ENCODE data around the gene BSPRY. TPM values are rescaled to one million over a fixed set of nuclear protein-coding genes. Genes with fewer than 3 reads are reported as not detected.

The BSPRY gene
- total and polyA plus RNA-seq, 2 of the 13 experiments (the other 11 are each of a cell fraction or from before 2014, with no cell fraction given), result 0.09 to 0.26 TPM

- TF ChIP-seq, protein P1, sequence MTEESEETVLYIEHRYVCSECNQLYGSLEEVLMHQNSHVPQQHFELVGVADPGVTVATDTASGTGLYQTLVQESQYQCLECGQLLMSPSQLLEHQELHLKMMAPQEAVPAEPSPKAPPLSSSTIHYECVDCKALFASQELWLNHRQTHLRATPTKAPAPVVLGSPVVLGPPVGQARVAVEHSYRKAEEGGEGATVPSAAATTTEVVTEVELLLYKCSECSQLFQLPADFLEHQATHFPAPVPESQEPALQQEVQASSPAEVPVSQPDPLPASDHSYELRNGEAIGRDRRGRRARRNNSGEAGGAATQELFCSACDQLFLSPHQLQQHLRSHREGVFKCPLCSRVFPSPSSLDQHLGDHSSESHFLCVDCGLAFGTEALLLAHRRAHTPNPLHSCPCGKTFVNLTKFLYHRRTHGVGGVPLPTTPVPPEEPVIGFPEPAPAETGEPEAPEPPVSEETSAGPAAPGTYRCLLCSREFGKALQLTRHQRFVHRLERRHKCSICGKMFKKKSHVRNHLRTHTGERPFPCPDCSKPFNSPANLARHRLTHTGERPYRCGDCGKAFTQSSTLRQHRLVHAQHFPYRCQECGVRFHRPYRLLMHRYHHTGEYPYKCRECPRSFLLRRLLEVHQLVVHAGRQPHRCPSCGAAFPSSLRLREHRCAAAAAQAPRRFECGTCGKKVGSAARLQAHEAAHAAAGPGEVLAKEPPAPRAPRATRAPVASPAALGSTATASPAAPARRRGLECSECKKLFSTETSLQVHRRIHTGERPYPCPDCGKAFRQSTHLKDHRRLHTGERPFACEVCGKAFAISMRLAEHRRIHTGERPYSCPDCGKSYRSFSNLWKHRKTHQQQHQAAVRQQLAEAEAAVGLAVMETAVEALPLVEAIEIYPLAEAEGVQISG (CRISPR knock-in tag; IDR thresholded peaks at IDR 0.05), result no peak
- no peak for TF ChIP-seq ELF4 (CRISPR knock-in tag; IDR thresholded peaks at IDR 0.05; ENCODE audit: borderline replicate concordance)
- TF ChIP-seq NCOA2 (CRISPR knock-in tag; IDR thresholded peaks at IDR 0.05), result peak; percentile 14; the same call in 1 of the 2 replicates
- no peak for TF ChIP-seq RFX1 (IDR thresholded peaks at IDR 0.05)
- no peak for TF ChIP-seq TEAD2 (CRISPR knock-in tag; IDR thresholded peaks at IDR 0.05)
- TF ChIP-seq, protein P2, sequence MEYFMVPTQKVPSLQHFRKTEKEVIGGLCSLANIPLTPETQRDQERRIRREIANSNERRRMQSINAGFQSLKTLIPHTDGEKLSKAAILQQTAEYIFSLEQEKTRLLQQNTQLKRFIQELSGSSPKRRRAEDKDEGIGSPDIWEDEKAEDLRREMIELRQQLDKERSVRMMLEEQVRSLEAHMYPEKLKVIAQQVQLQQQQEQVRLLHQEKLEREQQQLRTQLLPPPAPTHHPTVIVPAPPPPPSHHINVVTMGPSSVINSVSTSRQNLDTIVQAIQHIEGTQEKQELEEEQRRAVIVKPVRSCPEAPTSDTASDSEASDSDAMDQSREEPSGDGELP (IDR thresholded peaks at IDR 0.05; ENCODE audit: borderline replicate concordance, low read depth), result peak; percentile 66; the same call in 1 of the 2 replicates
- TF ChIP-seq, protein P3, sequence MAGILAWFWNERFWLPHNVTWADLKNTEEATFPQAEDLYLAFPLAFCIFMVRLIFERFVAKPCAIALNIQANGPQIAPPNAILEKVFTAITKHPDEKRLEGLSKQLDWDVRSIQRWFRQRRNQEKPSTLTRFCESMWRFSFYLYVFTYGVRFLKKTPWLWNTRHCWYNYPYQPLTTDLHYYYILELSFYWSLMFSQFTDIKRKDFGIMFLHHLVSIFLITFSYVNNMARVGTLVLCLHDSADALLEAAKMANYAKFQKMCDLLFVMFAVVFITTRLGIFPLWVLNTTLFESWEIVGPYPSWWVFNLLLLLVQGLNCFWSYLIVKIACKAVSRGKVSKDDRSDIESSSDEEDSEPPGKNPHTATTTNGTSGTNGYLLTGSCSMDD (CRISPR knock-in tag; IDR thresholded peaks at IDR 0.05), result no peak
- TF ChIP-seq RARA (CRISPR knock-in tag; IDR thresholded peaks at IDR 0.05), result peak; percentile 21; the same call in 1 of the 2 replicates
- no peak for TF ChIP-seq SRSF1 (optimal IDR thresholded peaks at IDR 0.05; ENCODE audit: low read depth, low read length)
- TF ChIP-seq, protein P4, sequence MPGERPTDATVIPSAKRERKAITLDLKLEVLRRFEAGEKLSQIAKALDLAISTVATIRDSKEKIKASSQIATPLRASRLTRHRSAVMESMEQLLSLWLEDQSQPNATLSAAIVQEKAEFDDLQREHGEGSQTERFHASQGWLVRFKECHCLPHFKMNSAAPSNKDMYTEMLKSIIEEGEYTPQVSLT (CRISPR knock-in tag; IDR thresholded peaks at IDR 0.05; ENCODE audit: borderline replicate concordance, low read depth), result no peak
- TF ChIP-seq, protein P5, sequence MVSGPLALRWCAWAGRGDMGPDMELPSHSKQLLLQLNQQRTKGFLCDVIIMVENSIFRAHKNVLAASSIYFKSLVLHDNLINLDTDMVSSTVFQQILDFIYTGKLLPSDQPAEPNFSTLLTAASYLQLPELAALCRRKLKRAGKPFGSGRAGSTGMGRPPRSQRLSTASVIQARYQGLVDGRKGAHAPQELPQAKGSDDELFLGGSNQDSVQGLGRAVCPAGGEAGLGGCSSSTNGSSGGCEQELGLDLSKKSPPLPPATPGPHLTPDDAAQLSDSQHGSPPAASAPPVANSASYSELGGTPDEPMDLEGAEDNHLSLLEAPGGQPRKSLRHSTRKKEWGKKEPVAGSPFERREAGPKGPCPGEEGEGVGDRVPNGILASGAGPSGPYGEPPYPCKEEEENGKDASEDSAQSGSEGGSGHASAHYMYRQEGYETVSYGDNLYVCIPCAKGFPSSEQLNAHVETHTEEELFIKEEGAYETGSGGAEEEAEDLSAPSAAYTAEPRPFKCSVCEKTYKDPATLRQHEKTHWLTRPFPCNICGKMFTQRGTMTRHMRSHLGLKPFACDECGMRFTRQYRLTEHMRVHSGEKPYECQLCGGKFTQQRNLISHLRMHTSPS (CRISPR knock-in tag; IDR thresholded peaks at IDR 0.05; ENCODE audit: low read depth), result no peak
- no peak for TF ChIP-seq ZNF3 (CRISPR knock-in tag; IDR thresholded peaks at IDR 0.05)
- TF ChIP-seq ATF1 (CRISPR knock-in tag; IDR thresholded peaks at IDR 0.05), result no peak
- peak; percentile 35; the same call in 1 of the 2 replicates for TF ChIP-seq MYC (CRISPR knock-in tag; IDR thresholded peaks at IDR 0.05; ENCODE audit: borderline replicate concordance)
- TF ChIP-seq CC2D1A (CRISPR knock-in tag; IDR thresholded peaks at IDR 0.05), result no peak
- no peak for TF ChIP-seq FOXK1 (CRISPR knock-in tag; IDR thresholded peaks at IDR 0.05; ENCODE audit: borderline replicate concordance, low read depth)
- TF ChIP-seq, protein P6, sequence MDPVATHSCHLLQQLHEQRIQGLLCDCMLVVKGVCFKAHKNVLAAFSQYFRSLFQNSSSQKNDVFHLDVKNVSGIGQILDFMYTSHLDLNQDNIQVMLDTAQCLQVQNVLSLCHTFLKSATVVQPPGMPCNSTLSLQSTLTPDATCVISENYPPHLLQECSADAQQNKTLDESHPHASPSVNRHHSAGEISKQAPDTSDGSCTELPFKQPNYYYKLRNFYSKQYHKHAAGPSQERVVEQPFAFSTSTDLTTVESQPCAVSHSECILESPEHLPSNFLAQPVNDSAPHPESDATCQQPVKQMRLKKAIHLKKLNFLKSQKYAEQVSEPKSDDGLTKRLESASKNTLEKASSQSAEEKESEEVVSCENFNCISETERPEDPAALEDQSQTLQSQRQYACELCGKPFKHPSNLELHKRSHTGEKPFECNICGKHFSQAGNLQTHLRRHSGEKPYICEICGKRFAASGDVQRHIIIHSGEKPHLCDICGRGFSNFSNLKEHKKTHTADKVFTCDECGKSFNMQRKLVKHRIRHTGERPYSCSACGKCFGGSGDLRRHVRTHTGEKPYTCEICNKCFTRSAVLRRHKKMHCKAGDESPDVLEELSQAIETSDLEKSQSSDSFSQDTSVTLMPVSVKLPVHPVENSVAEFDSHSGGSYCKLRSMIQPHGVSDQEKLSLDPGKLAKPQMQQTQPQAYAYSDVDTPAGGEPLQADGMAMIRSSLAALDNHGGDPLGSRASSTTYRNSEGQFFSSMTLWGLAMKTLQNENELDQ (CRISPR knock-in tag; IDR thresholded peaks at IDR 0.05; ENCODE audit: borderline replicate concordance), result no peak
Observed at GRCh38 chr9:113376634-113377567, 27.6 kb downstream of the BSPRY start, which contains the start of gene HDHD3 (continued).
